Thyroid gland (tissue), 4 donors: Measurements from ENCODE around the gene OPTC.

Source experiments
- POLR2A ChIP-seq, 2 donors: fragments of 450-650 bp; IDR thresholded peaks; one replicate each; pipeline ENCODE4 v1.6.1; 2017; ENCODE audit warnings: antibody characterized with exemption in 2 of 2, mild to moderate bottlenecking in 2 of 2, moderate library complexity in 1 of 2
- TF ChIP-seq, protein P1 (sequence below), 6 experiments: fragments of 200-600 bp in 3 of 6; fragments of 450-650 bp in 3 of 6; sonication (generic) in 3 of 6; IDR thresholded peaks; one replicate each; pipeline ENCODE4 v1.5.1; 2016 to 2019; ENCODE audit warnings: antibody characterized with exemption in 6 of 6, mild to moderate bottlenecking in 2 of 6, inconsistent platforms in 1 of 6, moderate library complexity in 1 of 6

DNA sequence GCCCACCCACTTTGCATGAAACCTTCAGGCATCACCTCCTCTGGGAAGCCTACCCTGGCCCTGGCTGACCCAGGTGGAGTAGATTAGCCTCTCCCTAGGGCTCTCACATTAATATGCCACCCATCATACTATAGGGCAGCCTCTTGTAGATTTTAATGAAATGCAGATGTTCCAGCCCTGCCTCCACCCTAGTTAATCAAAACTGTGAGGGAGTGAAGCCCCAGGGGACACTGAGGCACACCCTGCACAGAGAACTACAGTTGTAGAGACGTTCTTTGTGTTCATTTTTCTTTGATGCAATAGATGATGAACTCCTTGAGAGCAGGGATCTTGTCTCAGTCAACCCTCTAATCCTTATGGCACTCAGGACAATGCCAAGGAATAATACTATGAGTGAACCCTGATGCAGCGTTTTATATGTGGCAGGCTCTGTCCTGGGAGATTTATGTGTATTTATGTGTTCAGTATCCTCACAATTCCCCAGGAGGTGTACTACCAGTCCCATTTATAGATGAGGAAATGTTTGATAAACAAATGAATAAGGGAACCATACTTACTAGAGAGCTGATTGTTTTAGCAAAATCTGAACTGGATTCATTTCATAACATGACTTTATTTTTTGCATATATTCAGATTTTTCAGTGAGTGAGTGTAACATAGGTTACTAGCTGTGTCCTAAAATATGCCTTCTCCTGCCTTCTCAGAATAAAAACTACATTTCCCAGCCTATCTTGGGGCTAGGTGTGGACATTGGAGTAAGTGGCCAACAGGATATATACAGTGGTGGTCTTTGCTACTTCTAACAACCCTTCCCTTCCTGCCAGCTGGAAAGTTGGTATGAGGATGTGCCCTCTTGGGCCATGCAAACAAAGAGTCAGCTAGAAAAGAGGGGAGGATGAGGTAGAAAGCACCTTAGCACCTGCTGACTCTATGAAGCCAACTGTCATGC, 41.8 kb upstream of the OPTC start:
- TF ChIP-seq, protein P1, sequence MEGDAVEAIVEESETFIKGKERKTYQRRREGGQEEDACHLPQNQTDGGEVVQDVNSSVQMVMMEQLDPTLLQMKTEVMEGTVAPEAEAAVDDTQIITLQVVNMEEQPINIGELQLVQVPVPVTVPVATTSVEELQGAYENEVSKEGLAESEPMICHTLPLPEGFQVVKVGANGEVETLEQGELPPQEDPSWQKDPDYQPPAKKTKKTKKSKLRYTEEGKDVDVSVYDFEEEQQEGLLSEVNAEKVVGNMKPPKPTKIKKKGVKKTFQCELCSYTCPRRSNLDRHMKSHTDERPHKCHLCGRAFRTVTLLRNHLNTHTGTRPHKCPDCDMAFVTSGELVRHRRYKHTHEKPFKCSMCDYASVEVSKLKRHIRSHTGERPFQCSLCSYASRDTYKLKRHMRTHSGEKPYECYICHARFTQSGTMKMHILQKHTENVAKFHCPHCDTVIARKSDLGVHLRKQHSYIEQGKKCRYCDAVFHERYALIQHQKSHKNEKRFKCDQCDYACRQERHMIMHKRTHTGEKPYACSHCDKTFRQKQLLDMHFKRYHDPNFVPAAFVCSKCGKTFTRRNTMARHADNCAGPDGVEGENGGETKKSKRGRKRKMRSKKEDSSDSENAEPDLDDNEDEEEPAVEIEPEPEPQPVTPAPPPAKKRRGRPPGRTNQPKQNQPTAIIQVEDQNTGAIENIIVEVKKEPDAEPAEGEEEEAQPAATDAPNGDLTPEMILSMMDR (IDR thresholded peaks at IDR 0.05) = no peak
- TF ChIP-seq POLR2A (IDR thresholded peaks at IDR 0.05) = no peak
